GM19023 (cell line): ENCODE data around the gene NME4.
"Not testable (repeated sequence)": the region's sequence is repeated elsewhere in the genome, so short reads cannot be mapped to it uniquely, and the experiment has no call there.

Experiments
- ATAC-seq: cut with Tn5 transposase; IDR thresholded peaks from one replicate; pipeline ENCODE4 v1.9.1; 2021; ENCODE audit warnings: mild to moderate bottlenecking, moderate library complexity; ENCODE audit not compliant: unreplicated experiment

NME4 gene

DNA sequence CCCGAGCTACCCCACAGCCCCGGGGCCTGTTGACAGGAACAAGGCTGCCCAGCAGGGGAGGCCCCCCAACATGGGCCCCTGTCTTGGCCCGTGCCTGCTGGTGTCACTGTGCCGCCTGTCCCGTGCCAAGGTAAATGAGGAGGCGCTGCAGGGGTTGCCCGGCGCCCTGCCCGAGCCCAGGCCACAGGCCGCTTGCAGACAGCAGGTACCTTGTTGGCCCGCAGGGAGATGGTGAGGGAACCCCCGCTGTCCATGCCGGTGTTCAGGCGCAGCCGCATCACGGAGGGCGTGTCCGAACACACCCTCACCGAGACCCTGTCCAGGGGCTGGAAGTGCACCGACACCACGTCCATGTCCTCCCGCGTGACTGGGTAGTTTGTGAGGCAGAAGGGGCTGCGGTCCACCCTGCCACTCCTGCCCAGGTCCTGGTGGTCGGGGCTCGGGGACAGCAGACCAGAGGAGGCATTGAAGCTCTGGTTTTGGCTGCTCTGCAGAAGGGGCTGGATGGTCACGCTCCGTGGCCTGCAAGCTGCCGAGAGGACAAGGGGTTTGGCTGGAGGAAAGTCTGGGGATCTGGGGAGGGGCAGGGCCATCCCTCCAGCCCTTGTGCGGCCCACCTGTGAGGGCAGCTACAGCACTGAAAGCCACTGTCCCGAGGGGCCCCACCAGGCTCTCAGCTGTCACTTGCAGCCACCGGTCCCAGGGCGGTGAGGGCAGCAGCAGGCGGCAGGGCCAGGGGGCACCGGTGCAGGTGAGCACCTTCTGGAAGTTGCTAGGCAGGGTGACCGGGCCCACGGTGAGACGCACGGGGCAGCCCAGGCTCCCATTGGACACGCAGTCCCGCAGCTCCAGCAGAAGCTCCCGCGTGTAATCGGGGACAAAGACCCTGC lies 20.8 kb upstream of the NME4 start:
- ATAC-seq: no peak

- no peak for ATAC-seq
Observed at GRCh38 chr16:376817-377418, 20.1 kb upstream of the NME4 start.

- ATAC-seq: no peak
Observed at GRCh38 chr16:377419-377951, 19.5 kb upstream of the NME4 start.

DNA sequence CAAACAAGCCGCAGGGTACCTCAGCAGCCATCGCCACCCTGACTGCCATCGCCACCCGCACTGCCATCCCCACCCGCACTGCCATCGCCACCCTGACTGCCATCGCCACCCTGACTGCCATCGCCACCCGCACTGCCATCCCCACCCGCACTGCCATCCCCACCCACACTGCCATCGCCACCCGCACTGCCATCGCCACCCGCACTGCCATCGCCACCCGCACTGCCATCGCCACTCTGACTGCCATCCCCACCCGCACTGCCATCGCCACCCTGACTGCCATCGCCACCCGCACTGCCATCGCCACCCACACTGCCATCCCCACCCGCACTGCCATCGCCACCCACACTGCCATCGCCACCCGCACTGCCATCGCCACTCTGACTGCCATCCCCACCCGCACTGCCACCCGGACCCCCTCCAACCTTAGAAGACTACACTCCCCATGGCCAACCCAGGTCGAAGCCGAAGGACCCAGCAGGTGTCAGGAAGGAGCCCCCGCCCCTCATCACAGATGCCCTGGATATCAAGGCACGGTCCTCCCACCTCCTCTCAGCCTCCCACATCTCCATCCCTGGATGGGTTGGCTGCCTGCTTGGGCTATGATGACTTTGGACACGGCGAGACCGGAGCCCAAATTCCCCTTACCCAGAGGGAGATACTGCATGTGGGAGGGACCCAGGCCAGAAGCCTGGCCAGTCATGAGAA lies 18.7 kb upstream of the NME4 start:
- ATAC-seq: not testable (repeated sequence)

- ATAC-seq: no peak
Observed at GRCh38 chr16:378821-379182, 18.2 kb upstream of the NME4 start.

DNA sequence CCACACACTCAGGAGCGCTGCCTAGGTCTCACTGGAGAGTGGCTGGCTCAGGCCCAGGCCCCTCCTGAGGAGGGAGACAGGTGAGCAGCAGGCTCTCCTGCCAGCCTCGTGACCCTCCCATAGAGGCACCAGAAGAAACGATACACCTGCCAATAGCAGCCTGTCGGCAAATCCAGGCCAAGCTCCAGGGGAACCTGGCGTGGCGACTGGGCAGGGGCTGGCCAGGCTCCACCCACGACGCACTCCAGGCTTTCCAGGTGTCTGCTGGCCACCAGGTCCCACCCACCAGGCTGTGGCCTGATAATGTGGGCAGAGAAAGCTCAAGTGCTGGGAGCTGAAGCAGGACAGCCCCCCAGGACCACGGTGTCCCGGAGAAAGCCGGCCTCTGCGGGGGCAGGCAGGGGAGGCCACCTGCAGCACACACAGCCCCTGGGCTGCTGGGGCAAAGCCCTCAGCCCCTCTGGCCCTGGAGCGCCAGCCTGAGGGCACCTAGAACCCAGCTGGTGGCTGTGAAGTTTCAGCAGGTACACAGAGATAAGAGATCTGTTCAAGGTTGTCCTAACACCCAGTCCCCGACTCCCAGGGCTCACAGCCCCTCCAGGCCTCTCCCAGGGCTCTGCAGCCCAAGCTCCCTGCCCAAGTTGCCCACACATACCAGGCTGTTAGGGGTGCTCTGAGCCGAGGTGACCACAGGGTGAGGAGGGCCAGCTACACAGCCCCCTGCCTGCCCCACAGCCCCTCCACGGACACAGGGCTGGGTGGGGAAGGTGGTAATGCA lies 17.6 kb upstream of the NME4 start:
- ATAC-seq: no peak

DNA sequence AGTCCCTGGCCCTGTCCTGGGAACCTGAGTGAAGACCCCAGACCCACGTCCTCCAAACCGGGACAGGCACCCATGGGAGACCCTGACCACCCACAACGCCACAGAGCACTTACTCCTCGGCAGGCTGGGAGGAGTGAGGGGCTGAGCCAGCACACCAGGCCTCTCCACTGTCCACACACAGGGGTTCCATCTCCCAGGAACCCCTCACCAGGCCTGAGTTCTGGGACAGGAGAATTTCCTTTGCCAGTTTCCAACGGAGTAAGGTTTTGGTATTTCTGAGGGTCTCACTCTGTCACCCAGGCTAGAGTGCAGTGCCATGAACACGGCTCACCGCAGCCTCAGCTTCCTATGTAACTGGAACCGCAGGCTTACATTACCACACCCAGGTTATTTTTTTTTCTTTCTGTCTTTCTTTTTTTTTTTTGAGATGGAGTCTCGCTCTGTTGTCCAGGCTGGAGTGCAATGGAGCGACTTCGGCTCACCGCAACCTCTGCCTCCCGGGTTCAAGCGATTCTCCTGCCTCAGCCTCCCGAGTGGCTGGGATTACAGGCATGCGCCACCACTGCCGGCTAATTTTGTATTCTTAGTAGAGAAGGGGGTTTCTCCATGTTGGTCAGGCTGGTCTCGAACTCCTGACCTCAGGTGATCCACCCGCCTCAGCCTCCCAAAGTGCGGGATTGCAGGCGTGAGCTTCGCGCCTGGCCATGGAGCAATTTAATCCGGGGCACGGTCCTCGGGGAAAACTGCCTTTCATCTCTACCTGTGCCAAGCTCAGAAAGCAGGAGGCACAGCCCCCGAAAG lies 16.8 kb upstream of the NME4 start:
- no peak for ATAC-seq

- ATAC-seq: no peak
Observed at GRCh38 chr16:380762-381011, 16.3 kb upstream of the NME4 start.

- ATAC-seq: peak; percentile 26
Observed at GRCh38 chr16:381012-381788, 15.8 kb upstream of the NME4 start.

DNA sequence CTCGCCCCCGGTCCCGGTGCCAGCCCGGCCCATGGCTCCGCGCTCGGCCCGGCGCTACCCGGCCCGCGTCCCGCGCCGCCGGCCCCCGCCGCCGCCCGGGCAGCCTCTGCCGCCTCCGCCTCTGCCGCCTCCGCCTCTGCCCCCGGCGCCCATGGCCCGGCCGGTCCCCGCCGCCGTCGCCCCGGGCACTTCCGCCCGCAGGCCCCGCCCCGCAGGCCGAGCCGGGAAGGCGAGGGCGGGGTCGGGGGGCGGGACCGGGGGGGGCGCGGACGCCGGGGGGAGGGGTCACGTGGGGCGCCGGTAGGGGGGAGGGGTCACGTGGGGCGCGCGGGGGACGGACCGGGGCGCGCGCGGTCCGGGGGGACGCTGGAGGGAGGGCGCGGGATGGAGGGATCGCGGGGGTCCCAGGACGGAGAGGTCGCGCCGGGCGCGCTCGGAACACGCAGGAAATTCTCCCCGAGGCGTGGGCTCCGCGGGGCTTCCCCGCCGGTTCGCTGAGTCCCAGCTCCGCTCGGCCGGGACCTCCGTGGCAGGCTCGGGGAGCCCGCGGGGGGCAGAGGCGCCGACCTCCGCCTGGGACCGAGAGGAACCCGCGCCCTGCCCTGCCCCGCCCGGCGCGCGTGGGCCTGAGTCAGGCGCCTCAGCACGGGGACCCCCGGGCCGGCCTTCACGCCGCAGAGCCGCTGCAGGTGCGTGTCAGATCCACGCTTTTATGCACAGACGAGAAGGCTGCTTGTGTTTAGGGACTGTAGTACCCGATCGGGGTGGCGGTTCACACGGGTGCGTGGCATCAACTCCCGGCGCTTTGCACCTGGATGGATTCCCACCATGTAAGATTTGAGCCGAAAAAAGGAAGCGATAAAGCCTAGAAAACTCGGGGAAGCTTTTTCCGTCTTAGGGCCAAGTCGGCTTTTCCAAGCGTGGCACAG lies 14.9 kb upstream of the NME4 start, which contains the start of gene PGAP6:
Gene PGAP6 (minus strand): TSS at position 190 of the 929 bp plus-strand sequence. CDS start 157 bp downstream, at position 33.
- peak; percentile 53 for ATAC-seq

GRCh38 chr16:383326-384051 lies 13.5 kb upstream of the NME4 start:
- no peak for ATAC-seq

DNA sequence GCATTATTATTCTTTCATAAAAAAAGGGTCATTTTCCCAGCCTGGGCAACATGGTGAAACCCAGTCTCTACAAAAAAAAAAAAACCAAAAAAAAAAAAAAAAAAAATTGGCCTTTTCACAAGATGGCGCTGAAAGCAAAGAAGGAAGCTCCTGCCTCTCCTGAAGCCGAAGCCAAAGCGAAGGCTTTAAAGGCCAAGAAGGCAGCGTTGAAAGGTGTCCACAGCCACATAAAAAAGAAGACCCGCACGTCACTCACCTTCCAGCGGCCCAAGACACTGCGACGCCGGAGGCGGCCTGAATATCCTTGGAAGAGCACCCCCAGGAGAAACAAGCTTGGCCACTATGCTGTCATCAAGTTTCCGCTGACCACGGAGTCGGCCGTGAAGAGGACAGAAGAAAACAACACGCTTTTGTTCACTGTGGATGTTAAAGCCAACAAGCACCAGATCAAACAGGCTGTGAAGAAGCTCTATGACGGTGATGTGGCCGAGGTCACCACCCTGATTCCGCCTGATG lies 10.3 kb upstream of the NME4 start:
- no peak for ATAC-seq

DNA sequence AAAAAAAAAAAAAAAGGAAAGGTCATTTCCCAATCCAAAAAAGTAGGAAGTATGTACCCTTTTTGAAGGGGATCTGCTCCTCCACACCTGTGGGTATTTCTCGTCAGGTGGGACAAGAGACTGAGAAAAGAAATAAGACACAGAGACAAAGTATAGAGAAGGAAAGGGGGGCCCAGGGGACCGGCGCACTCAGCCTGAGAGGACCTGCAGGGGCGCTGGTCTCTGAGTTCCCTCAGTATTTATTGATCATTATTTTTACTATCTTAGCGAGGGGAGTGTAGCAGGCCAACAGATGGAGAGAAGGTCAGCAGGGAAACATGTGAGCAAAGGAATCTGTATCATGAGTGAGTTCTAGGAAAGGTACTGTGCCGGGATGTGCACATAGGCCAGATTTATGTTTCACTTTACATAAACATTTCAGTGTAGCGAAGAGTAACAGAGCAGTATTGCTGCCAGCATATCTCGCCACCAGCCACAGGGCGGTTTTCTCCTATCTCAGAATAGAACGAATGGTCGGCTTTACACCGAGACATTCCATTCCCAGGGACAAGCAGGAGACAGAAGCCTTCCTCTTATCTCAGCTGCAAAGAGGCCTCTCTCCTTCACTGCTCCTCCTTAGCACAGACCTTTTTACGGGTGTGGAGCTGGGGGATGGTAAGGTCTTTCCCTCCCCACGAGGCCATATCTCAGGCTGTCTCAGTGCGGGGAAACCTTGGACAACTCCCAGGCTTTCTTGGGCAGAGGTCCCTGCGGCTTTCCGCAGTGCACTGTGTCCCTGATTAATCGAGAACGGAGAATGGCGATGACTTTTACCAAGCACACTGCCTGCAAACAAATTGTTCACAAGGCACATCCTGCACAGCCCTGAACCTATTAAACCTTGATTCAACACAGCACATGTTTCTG lies 9.0 kb upstream of the NME4 start:
- ATAC-seq: not testable (repeated sequence)

DNA sequence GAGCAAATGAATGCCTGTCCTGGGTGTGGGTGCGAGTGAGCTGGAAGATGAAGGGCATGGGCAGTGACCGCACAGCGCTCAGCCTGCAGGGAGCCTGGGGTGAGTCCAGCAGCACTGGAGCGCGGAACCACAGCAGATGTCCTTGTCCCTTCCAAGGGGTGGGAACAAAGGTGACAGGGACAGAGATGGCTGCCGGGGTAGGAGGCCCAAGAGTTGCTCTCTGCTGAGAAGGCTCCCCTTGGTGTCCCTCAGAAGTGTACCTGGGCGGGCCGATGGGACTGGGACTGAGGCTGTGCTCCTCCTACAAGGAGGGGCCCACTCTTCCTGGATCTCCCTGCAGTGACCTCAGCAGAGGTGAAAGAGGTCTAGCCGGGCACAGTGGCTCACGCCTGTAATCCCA lies 7.6 kb upstream of the NME4 start:
- no peak for ATAC-seq

DNA sequence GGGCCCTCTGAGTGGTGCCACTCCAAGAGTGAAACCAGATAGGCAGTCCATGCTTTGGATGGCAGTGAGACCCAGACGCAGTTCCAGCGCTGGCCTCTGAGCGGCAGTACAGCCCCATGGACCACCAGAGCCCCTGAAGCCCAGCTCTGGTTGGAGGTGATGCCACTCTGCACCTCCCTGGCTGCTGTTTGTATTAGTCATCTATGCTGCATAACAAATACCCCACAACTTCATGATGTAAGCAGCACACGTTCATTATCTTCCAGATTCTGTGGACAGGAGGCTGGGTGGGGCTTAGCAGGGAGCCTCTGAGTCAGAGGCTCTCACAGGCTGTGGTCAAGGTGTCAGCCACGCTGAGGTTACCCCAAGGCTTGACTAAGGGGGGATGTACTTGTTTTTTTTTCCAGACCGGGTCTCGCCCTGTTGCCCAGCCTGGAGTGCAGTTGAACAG lies 5.1 kb upstream of the NME4 start:
- no peak for ATAC-seq

- no peak for ATAC-seq
Observed at GRCh38 chr16:392450-393030, 4.5 kb upstream of the NME4 start.
